CD4-positive, alpha-beta T cell treated with Interleukin-6 for 4 hours (primary cell): ENCODE measurements around the gene UBE2E1.

Source experiments
- DNase-seq: peaks from one replicate; pipeline ENCODE4 v3.0.0-alpha.2; 2020; ENCODE audit warnings: mixed read lengths

Gene UBE2E1

GRCh38 chr3:23920151-23920655 is 114.4 kb downstream of the UBE2E1 start:
- DNase-seq: no peak

GRCh38 chr3:23921052-23921511 is 115.3 kb downstream of the UBE2E1 start:
- no peak for DNase-seq

- DNase-seq: no peak
Observed at GRCh38 chr3:23923786-23924185, 118.0 kb downstream of the UBE2E1 start.

GRCh38 chr3:23926246-23926645 is 120.5 kb downstream of the UBE2E1 start:
- no peak for DNase-seq

- DNase-seq: no peak
Observed at GRCh38 chr3:23926736-23927135, 121.0 kb downstream of the UBE2E1 start.

- no peak for DNase-seq
Observed at GRCh38 chr3:23928524-23928923, 122.8 kb downstream of the UBE2E1 start.

- no peak for DNase-seq
Observed at GRCh38 chr3:23931597-23931996, 125.8 kb downstream of the UBE2E1 start.

- DNase-seq: no peak
Observed at GRCh38 chr3:23932571-23932970, 126.8 kb downstream of the UBE2E1 start.

GRCh38 chr3:23934253-23934652 is 128.5 kb downstream of the UBE2E1 start:
- DNase-seq: no peak

GRCh38 chr3:23937296-23937695 is 131.5 kb downstream of the UBE2E1 start:
- DNase-seq: no peak

GRCh38 chr3:23938688-23939087 is 132.9 kb downstream of the UBE2E1 start:
- DNase-seq: no peak

- no peak for DNase-seq
Observed at GRCh38 chr3:23940775-23941174, 135.0 kb downstream of the UBE2E1 start.
